ENCODE data around the gene AFAP1L1. TPM values are rescaled to one million over a fixed set of nuclear protein-coding genes. Genes with fewer than 3 reads are reported as not detected.

The AFAP1L1 gene
- total and polyA plus RNA-seq, 7 donors, result 0.23 to 8.6 (median 5.6) TPM

GRCh38 chr5:149323210-149323609 lies 51.6 kb downstream of the AFAP1L1 start:
- DNase-seq, result no peak
- Histone ChIP-seq H3K27me3 (no peaks in the 10 kb centered on the region), H3K4me3 (no peak overlapping the region), H3K9me3 (no peaks in the 10 kb centered on the region), H3K36me3 (no peaks in the 10 kb centered on the region), H3K4me1 (peaks cover 0 to 20% (median 12%) of the 10 kb centered on the region in 4 donors), H3K27ac (peak overlapping the region in 3 of 4 donors; percentile 8 to 60 (median 40))
- intact Hi-C loops (cut with DNase I), result no loop called here
- peak in 1 of 4 donors; percentile 41 for TF ChIP-seq POLR2AphosphoS5 (IDR thresholded peaks at IDR 0.05)
- TF ChIP-seq CTCF (IDR thresholded peaks at IDR 0.05), result no peak
- TF ChIP-seq POLR2A (IDR thresholded peaks at IDR 0.05), result no peak
- TF ChIP-seq EP300 (IDR thresholded peaks at IDR 0.05), result no peak

- intact Hi-C loops (cut with DNase I), result no loop called here
- peaks cover 0 to 20% (median 12%) of the 10 kb centered on the region in 4 donors for H3K4me1 ChIP-seq
- no peak overlapping the region for H3K4me3 ChIP-seq
- no peaks in the 10 kb centered on the region for H3K9me3 ChIP-seq
- no peak for TF ChIP-seq POLR2A (IDR thresholded peaks at IDR 0.05)
- no peak for TF ChIP-seq CTCF (IDR thresholded peaks at IDR 0.05)
- TF ChIP-seq EP300 (IDR thresholded peaks at IDR 0.05), result no peak
- no peak for TF ChIP-seq POLR2AphosphoS5 (IDR thresholded peaks at IDR 0.05)
- H3K36me3 ChIP-seq, result no peaks in the 10 kb centered on the region
- WGBS, 2 donors, result 91 to 93% methylated on average over 2 of the region's 2 CpGs
- no peaks in the 10 kb centered on the region for H3K27me3 ChIP-seq
- peak overlapping the region; percentile 8 to 60 (median 32) for H3K27ac ChIP-seq
- DNase-seq, result no peak
Measured at GRCh38 chr5:149323621-149324205, 52.1 kb downstream of the AFAP1L1 start.

GRCh38 chr5:149324641-149325040 lies 53.0 kb downstream of the AFAP1L1 start:
- H3K9me3 ChIP-seq, result no peaks in the 10 kb centered on the region
- WGBS, 2 donors, result 92 to 95% methylated on average over 2 of the region's 2 CpGs
- no peaks in the 10 kb centered on the region for H3K27me3 ChIP-seq
- no peak overlapping the region for H3K4me3 ChIP-seq
- DNase-seq, result no peak
- intact Hi-C loops (cut with DNase I), result no loop called here
- no peak overlapping the region for H3K27ac ChIP-seq
- H3K4me1 ChIP-seq, result peaks cover 0 to 20% (median 12%) of the 10 kb centered on the region in 4 donors
- TF ChIP-seq POLR2AphosphoS5 (IDR thresholded peaks at IDR 0.05) (no peak), CTCF (IDR thresholded peaks at IDR 0.05) (no peak), EP300 (IDR thresholded peaks at IDR 0.05) (no peak), POLR2A (IDR thresholded peaks at IDR 0.05) (no peak)
- H3K36me3 ChIP-seq, result no peaks in the 10 kb centered on the region

- intact Hi-C loops (cut with DNase I), result no loop called here
- H3K27me3 ChIP-seq, result no peaks in the 10 kb centered on the region
- no peak for DNase-seq
- no peak overlapping the region for H3K27ac ChIP-seq
- H3K4me3 ChIP-seq, result no peak overlapping the region
- peaks cover 0 to 18% (median 11%) of the 10 kb centered on the region in 4 donors for H3K4me1 ChIP-seq
- no peaks in the 10 kb centered on the region for H3K9me3 ChIP-seq
- TF ChIP-seq POLR2AphosphoS5 (IDR thresholded peaks at IDR 0.05) (no peak), POLR2A (IDR thresholded peaks at IDR 0.05) (no peak), EP300 (IDR thresholded peaks at IDR 0.05) (no peak), CTCF (IDR thresholded peaks at IDR 0.05) (no peak)
- peaks cover 0 to 4% (median 0%) of the 10 kb centered on the region in 4 donors for H3K36me3 ChIP-seq
Measured at GRCh38 chr5:149325166-149325735, 53.6 kb downstream of the AFAP1L1 start.
